Activated gamma-delta T cell treated with anti-CD3 and anti-CD28 coated beads, Interleukin-2, amount 50 U/mL, for 16 hours (primary cell): ENCODE results near the gene DCC.
"Not testable (repeated sequence)": the region's sequence is repeated elsewhere in the genome, so short reads cannot be mapped to it uniquely, and the experiment has no call there.

ENCODE experiments used
- DNase-seq: peaks from one replicate; pipeline ENCODE4 v3.0.0-alpha.2; 2020; ENCODE audit warnings: low read depth

Gene DCC

DNA sequence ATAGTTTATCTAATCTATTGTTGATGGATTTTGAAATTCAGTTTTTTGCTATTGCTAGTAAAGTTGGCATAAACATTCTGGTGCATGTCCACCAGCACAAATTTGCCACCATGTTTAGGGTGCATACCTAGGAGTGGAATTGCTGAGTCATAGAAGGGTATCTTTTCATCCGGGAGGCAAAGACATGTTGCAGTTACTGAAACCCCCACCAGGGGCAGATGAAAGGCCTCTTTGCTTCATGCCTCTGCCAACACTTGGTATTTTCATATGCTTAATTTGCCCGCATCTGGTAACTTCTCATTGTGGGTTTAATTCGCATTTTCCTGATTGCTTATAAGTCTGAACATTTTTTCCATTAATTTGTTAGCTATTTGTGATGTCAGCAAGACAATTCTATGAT, 8.2 kb downstream of the DCC start:
- no peak for DNase-seq

DNA sequence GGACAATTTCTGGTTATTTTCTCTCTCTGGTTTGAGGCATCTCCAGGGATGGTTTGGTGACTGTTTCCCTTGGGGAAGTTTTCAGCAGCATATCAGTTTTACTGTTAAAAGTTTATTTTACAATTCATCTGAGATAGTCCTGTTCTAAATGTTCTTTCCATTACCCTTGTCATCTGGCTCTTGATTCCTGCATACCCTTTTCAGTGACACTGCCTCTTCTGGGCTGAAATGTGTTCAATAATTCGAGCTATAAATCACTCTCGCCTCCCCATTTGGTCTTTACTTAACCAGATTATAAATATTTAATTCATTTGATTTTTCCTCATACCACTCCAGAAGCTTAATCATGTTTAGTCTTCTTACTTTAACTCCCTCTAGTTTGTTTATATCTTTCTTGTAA, 9.5 kb downstream of the DCC start:
- no peak for DNase-seq

DNA sequence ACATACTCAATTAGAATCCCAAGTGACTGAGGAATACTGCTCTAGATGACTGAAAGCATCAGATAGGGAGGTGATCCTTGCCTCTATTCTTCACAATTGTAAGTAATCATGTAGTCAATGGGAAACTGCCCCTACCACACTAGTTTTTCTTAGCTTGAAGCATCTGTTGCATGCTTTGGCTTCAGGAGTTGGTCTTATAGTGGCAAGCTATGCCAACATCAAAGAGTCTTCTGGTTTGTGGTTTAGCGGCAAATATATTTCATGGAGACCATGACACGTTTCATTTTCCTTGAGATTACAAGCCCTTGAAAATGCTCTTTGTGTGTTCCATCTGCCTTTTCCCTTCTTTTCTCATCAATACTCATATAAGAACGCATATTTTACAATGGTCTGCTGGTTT, 12.9 kb downstream of the DCC start:
- DNase-seq, result no peak

DNA sequence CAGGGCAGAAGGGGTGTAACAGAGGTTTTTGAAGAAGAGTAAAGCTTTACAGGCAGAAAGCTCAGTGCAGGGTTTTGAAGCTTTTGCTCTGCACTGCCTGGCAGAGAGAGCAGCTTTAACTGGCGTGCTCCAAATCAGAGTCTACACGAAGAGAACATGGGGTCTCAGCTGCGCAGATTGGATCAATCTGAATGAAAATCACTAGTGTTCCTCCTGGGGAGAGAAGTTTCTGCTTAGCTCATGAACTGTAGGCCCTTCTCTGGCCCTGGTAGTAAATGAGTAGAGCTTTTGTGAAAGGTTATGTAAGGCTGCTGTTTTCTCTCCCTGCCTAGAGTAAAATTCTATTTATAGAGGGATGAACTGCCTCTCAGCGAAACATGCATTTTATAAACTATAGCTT, 13.6 kb downstream of the DCC start:
- DNase-seq, result no peak

DNA sequence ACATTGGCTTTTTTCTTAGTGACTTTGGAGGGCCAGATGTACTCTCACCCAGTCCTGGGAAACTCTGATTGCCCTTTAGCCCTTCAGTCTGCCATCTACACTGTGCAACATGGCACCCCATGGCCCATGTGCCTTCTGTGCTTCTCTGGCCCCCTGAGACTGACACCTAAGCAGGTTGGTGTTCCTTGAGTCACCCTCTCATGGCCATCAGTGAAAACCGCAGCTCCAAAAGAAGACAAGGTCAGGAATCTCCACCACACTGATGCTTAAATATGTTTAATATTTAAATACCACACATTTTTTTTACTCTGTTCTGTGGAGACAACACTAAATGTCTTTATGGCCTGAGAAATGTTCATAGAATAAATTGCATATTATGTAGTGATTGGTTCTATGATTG, 23.9 kb downstream of the DCC start:
- no peak for DNase-seq

DNA sequence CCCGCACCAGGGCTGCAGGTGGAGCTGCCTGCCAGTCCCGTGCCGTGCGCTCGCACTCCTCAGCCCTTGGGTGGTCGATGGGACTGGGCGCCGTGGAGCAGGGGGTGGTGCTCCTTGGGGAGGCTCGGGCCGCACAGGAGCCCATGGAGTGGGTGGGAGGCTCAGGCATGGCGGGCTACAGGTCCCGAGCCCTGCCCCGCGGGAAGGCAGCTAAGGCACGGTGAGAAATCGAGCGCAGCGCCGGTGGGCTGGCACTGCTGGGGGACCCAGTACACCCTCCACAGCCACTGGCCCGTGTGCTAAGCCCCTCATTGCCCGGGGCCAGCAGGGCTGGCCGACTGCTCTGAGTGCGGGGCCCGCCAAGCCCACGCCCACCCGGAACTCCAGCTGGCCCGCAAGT, 26.9 kb downstream of the DCC start:
- DNase-seq, result not testable (repeated sequence)

DNA sequence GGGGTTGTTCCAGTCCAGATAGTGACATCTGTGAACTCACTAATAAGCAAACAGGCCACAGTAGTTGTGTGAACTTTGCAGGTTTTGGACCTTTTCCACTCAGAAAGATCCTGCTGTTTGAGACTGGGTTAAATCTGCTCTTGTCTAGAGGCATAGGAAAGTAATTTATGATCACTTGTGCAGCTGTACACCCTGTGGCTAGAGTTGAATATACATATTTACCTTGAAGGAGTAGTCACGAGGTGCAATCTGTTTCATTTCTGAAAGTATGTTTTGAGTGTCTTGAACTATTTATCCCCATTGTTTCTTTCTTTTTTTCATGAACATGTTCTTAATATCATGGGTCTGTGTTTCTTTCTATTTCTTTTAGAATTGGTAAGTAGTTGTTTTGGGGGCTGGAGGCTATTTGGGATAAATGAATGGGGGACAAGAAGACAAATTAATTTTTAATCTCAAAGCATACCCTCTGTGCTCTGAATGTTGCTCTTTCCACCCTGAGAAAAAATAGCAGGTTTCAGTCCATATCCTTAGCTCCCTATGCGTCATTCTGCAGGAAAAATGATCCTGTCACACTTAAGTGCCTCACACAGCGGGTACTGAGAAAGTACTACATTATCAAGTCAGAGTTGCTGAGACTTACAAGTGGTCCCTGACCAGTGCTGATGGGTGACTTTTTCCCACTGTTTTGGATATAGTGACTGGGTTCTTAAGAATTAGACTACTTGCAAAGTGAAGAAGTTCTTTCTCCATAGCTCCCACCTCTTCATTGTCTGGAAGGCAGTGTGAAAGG, 28.2 kb downstream of the DCC start:
- DNase-seq, result no peak

DNA sequence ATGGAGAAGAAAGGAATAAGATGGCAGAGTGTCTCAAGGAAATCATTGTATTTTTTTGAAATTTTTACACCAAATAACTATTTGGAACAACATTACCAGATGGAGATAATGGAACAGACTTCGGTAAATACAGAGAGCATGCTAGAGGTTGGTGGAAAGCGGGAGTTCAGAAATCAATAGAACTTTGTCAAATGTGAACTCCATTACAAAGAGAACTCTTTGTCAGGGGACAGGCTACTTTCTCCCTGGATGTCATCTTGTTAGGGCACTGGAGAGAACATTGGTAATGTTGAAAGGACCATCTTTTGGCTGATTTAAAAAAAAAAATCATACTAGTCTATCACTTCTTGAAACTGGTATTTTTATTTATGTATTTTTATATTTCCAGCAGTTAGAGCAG, 30.8 kb downstream of the DCC start:
- DNase-seq, result no peak

DNA sequence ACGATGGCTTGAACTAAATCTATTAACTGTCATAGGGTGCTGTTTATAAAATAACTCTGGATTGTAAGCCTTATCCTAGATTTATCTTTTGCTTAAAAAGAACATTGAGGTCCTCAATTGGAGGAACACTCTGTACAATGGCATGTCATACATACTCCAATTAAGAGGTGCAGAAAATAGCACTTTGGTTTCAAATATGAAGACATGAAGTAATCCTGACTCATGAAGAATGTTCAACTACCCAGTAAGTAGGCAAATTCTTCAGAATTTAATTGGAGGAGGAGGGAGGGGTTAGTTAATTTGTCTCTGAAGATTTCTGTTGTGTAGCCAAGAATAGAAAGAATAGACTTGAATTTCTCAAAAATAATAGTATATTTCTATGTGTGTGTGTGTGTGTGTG, 36.1 kb downstream of the DCC start:
- no peak for DNase-seq

DNA sequence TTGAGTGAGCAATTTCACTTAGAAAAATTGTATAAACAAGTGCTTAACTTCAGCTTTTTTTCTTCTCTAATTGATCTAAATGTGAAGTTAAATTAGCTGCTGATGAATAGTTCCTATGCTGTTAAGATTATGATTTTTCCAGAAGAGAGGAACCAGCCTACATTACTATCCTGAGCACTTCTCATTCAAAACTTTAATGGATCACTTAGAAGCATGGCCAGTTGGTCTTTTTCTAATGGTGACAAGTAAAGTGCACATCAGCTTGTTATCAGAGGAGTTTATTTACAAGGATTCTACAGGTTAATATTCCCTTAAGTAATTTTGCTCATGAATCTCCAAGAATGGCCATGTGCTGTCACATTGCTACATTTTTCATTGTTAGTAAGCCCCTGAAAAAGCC, 37.1 kb downstream of the DCC start:
- no peak for DNase-seq

DNA sequence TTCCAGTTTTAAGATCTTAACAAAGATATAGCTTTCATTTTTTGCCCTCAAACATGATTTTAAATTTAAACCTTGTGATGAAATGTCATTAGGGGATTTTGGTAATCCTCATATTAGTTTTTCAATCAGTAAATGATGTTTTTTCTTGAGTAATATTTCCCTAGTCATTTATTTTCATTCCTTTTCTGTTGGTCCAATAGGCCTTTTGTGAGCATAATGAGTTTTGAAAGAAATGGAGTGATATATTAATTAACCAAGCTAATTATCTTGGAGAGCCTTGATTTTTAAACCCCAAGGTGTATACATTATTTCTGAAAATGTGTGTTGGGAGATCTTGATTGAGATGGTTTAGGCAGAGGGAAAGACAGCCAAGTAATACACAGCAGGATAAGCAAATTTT, 46.3 kb downstream of the DCC start:
- no peak for DNase-seq

DNA sequence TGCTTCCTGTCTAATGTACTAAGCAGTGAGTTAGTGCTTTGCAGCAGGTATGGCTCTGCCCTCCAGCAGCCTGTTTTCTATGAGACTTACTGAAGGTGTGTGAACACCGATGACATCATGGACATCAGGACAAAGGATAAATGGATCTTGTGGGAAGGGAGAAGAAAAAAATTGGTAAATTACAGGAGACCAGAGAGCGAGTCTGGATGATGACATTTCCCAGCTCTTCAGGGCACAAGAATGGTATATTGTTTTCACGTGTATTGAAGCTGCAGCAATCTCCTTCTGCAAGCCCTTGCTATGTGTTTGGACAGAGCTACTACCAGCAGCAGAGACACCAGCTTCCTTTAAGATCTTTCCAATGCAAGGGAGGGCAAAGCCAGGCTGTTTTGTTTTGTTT, 47.2 kb downstream of the DCC start:
- DNase-seq, result no peak

DNA sequence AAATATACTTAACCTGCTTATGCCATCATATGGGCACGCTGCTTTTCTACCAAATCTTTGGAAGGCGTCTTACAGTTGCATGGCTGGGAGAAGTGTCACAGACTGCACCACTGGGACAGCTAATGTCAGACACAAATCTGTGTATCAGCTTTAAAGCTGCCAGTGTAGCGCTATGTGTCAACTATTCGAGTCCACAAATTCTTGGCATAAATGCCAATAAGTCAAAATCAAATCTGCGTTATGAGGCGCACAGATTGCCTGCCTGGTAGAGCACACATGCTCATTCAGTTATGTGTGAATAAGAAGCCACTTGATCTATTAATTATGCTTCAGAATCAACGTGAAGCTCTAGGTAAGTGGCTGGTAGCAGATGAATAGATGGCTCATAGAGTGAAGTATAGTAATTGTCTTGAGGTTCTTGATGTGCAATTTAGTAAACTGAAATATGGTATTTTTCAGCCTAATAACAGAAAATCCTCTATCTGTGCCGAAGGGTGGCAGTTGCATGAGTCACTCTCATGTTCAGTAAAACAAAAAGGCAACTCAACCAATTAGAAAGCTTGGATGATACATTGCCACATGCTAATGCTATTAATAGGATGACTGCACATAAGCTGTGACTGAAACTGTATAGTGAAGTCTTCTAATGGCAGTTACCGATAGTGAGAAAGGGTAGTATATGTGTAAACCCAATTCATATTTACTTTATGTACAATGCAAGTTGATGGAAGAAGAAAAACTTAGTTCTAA, 52.0 kb downstream of the DCC start:
- no peak for DNase-seq

DNA sequence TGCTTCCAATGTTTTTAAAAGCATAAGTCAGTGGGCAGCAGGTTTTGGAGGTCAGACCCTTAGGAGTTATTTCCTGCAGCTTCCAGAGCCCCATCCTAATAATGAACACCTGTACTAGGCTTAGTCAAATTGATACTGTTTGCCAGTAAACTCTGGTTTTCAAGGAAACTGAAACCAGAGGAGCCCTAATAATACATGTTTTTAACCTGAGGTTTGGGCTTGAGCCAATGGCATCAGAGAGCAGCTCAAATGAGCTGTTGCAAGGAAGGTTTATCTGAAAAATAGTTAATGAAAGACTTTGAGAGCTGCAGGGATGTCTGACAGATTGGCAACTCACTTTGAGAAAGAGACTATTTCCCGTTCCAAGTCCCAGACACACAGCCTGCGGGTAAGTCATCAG, 54.6 kb downstream of the DCC start:
- no peak for DNase-seq

DNA sequence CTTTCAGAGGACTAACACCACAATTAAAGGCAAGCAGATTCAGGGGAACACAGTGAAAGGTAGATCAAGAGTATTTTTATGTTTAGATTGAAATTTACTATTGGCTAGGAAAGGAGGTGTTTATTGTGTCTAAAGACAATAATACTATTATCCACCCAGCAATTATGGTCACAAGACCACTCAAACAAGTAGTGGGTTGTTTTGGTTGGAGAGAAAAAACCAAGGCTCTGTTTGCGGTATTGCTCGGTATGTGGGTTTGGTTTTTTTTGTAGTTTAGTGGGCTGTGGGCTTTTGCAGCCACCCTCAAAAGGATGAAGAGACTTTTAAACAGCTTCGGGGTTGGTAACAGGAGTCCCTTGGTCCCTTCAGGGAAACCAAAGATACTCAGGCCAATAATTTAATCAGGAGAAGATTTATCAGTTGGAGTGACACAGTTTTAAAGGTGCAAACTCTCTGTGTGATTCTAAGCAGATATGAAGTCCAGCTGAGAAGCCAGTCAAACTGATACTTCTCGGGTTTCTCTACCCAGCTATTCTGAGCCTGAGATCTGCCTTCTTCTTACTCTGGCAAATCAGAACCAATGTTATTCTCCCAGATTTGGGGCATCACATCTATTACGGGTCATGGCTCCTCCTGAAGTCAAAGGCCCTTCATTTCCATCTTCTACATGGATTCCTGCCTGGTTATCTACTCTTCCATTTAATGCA, 55.3 kb downstream of the DCC start:
- DNase-seq, result no peak

DNA sequence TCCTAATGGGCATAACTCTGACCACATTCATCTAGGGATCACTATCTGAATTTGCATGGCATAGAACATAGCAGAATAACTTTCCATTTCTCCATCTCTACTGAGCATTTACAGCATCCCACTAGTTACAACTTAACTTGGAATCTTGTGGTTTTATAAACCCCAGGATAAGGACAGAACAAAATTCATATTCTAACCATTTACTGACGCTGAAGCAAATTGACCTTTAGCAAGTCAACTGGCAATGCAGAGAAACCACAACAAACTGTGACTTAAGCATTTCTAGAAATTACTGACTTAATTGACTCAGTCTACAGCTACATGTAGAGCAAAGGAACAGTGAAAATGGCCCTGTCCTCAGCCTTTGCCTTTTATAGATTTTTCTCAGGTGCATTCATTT, 61.2 kb downstream of the DCC start:
- no peak for DNase-seq

DNA sequence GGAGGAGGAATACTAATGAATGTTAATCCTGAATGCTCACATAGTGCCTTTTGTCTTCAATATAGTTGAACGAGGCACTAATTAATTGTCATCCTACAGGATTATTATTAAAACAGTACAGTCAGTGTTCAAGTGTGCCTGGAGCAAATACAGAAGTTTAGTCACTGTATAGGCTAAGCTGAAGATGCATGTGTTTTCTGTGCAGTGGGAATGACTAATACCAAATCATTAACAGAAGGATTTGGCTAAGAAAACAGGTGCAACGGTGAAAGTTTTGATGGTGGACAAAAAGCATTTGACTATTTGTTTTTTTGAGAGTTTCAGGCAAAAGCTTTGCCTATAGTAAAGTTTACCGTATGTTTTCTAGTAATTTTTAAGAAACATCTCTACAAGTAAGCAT, 62.8 kb downstream of the DCC start:
- no peak for DNase-seq

DNA sequence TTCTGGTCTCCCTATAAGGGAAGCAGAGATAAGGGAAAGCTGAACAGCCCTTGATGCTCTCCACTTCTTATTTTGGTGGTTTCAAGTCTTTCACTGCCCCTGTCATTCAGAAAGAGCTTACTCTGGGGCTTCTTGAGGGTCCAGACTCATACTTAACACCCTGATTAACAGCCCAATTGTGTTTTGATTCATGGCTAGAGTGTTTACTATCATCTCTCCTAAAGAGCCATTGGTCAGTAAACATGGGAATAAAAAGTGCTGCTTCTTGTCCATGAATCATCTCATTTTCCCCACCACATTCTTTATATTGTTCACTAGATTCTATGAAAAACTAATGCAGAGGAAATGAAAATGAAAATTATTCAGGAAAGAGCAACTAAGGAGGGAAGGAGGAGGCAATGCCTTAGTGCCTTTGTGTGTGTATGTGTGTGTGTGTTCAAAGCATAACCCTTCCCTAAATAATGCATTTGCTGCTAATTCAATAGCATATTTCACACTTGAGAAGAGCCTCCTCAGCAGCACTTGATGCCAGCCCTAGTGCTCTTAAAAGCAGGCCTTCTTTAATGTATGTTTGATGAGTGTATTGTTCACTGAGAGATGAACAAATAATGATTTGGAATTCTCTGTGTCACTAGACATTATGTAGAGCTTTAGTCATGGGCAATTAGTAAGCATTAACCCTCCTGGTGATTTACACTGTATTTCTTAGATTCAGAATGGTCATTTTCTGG, 63.5 kb downstream of the DCC start:
- no peak for DNase-seq

DNA sequence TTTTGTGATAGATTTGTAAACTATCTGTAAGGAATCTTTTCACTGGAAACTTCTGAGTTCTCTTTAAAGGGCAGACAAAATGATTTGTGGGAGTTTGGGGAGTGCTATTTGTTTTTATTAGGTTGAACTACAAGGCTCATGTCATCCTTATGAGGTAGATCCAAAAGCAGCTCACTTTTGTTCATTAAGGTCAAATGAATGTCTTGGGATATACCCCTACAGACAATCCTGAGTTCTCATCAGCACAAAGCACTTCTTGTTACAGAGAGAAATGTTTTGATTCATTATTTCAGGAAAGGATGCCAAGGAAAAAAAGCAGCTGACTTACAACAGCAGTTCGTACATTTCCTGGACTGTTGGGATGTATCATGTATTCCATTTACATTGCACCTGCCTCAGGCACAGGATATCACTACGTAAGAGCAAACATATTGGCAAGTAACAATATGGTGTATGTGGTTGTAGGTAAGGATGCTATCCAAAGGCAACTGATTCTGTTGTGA, 68.9 kb downstream of the DCC start:
- DNase-seq, result no peak

DNA sequence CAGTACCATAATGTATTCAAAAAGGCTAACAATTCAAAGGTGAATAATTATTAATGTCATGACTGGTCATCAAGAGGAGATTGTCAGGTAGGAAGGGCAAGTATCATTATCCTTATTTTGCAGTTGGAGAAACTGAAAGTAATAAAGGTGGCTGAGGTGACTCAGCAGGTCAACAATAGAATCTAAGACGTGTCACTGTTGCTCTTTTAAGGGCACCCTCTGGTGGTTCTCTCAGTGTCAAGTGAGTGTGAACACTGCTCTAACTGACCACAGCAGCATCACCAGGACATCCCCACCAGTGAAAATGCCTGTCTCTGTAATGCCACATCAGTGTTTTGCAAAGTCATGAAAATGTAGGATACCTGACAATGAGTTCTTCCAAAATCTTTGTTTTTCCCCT, 69.7 kb downstream of the DCC start:
- no peak for DNase-seq

DNA sequence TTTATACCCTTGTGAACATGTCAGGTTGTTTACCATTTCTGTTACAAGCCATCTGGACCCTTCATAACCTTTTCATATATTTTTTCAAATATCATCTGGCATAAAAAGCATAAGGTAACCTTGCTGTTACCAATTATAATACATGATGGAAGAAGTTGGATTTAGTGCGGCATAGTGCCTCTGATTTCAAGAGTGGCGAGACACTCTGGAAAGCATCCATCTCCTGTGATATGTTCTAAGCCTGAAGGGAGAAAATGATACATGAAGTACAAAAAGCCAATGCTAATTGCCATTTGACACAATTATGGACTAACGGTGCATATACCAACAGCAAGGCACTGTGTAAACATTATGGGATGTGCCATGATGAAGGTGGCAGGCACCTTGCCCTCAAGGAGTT, 75.1 kb downstream of the DCC start:
- no peak for DNase-seq

DNA sequence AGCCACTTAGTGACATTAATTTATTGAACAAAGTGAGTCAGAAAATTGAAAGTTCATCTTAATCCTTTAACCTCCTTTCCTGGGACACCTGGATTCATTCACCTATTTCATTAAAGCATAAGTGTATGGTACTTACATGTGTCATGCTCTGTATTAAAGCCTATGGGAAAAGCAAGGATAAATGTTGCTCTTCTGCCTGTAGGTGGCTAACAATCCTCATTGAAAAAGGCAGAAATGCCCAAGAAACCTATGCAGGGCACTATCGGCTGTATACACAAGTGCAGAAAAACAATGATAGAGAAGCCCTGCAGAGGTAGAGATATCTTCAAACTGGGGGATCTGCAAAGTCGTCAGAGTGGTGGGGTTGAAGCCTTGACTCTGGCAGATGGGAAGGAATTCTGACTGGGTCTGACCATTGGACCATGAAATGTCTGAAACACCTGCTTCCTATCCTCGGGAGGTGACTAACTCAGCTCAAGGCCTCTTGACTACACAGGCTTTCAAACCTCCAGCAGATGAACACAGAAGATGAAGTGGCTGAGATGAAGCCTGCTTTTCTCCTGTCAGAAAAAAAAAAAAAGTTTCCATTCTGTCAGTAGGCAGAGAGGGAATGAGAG, 83.1 kb downstream of the DCC start:
- no peak for DNase-seq
